Loucy (cell line): ENCODE data around the gene LIMK2.
A peak's percentile ranks its signal among the peaks of the same experiment; 100 is the strongest.

ENCODE experiments used
- H2AFZ ChIP-seq: fragments of 200-600 bp; sonication (generic); 2 replicates; pipeline ENCODE4 v1.6.0; 2016; ENCODE audit warnings: antibody characterized with exemption, mild to moderate bottlenecking, low read length, moderate library complexity
- H3F3A ChIP-seq: fragments of 200-600 bp; 2 replicates; pipeline ENCODE4 v1.6.0; 2016; ENCODE audit warnings: antibody characterized with exemption, low read depth, mild to moderate bottlenecking
- H3K27me3 ChIP-seq: fragments of 200-600 bp; sonication (generic); 2 replicates; pipeline ENCODE4 v1.6.1; 2014; ENCODE audit warnings: low read length, mild to moderate bottlenecking; ENCODE audit not compliant: insufficient read depth, poor library complexity, severe bottlenecking
- H3K36me3 ChIP-seq: fragments of 200-600 bp; sonication (generic); 2 replicates; pipeline ENCODE4 v1.6.1; 2016; ENCODE audit warnings: low read length; ENCODE audit not compliant: insufficient read depth
- H3K4me1 ChIP-seq: fragments of 200-600 bp; sonication (generic); 2 replicates; pipeline ENCODE4 v1.5.1; 2014; ENCODE audit warnings: low read length, mild to moderate bottlenecking; ENCODE audit not compliant: insufficient read depth, poor library complexity, severe bottlenecking
- H3K4me2 ChIP-seq: fragments of 200-600 bp; sonication (generic); 2 replicates; pipeline ENCODE4 v1.6.0; 2014; ENCODE audit warnings: antibody characterized with exemption, low read length, low read depth, mild to moderate bottlenecking; ENCODE audit not compliant: poor library complexity, severe bottlenecking
- H3K4me3 ChIP-seq: fragments of 200-600 bp; sonication (generic); 2 replicates; pipeline ENCODE4 v1.5.1; 2014; ENCODE audit warnings: low read length, mild to moderate bottlenecking, mixed read lengths; ENCODE audit not compliant: poor library complexity, severe bottlenecking
- H3K79me2 ChIP-seq: fragments of 200-600 bp; sonication (generic); 2 replicates; pipeline ENCODE4 v1.6.1; 2014; ENCODE audit warnings: low read length; ENCODE audit not compliant: insufficient read depth
- H3K9ac ChIP-seq: fragments of 200-600 bp; sonication (generic); 2 replicates; pipeline ENCODE4 v1.6.0; 2014; ENCODE audit warnings: mild to moderate bottlenecking, low read depth, low read length, moderate library complexity; ENCODE audit not compliant: poor library complexity, severe bottlenecking
- H3K9me2 ChIP-seq: fragments of 200-600 bp; sonication (generic); replicated peaks from 2 replicates; pipeline ENCODE4 v1.6.1; 2016; ENCODE audit warnings: low read depth, low read length, mixed read lengths
- H3K9me3 ChIP-seq: fragments of 200-600 bp; sonication (generic); 2 replicates; pipeline ENCODE4 v1.6.1; 2014; ENCODE audit warnings: mild to moderate bottlenecking, antibody characterized with exemption, low read length, low read depth; ENCODE audit not compliant: insufficient read depth
- H4K20me1 ChIP-seq: fragments of 200-600 bp; sonication (generic); 2 replicates; pipeline ENCODE4 v1.6.0; 2014; ENCODE audit warnings: antibody characterized with exemption, low read length, mild to moderate bottlenecking; ENCODE audit not compliant: insufficient read depth, poor library complexity, severe bottlenecking
- CTCF ChIP-seq: fragments of 200-600 bp; sonication (generic); conservative IDR thresholded peaks from 2 replicates; pipeline ENCODE4 v1.5.1; 2014; ENCODE audit warnings: mild to moderate bottlenecking, antibody characterized with exemption, low read length
- EZH2phosphoT487 ChIP-seq: fragments of 200-600 bp; IDR thresholded peaks from 2 replicates; pipeline ENCODE4 v1.6.1; 2018; ENCODE audit warnings: antibody characterized with exemption, mild to moderate bottlenecking, moderate library complexity, borderline replicate concordance

The LIMK2 gene

GRCh38 chr22:31288496-31289240 lies 76.6 kb downstream of the LIMK2 start:
- Histone ChIP-seq H3K9me2 (no peaks in the 10 kb centered on the region), H3K79me2 (peaks cover 24% of the 10 kb centered on the region; the same call in 1 of the 2 replicates), H3F3A (peaks cover 9% of the 10 kb centered on the region; the same call in 1 of the 2 replicates), H3K4me1 (peaks cover 70% of the 10 kb centered on the region), H3K27me3 (no peaks in the 10 kb centered on the region), H3K36me3 (no peaks in the 10 kb centered on the region), H3K9me3 (no peaks in the 10 kb centered on the region), H4K20me1 (peaks cover 6% of the 10 kb centered on the region), H2AFZ (no peak overlapping the region), H3K9ac (peak overlapping the region; percentile 44), H3K4me2 (peak overlapping the region; percentile 95), H3K4me3 (peak overlapping the region; percentile 87)
- TF ChIP-seq EZH2phosphoT487 (no peak), CTCF (no peak)

GRCh38 chr22:31289344-31289743 lies 77.2 kb downstream of the LIMK2 start:
- H2AFZ ChIP-seq = no peak overlapping the region
- H3K9me2 ChIP-seq = no peaks in the 10 kb centered on the region
- no peaks in the 10 kb centered on the region for H3K9me3 ChIP-seq
- peak overlapping the region; percentile 95 for H3K4me2 ChIP-seq
- peak overlapping the region; percentile 87 for H3K4me3 ChIP-seq
- peak overlapping the region; percentile 62 for H3K9ac ChIP-seq
- peaks cover 9% of the 10 kb centered on the region; the same call in 1 of the 2 replicates for H3F3A ChIP-seq
- peaks cover 24% of the 10 kb centered on the region; the same call in 1 of the 2 replicates for H3K79me2 ChIP-seq
- peaks cover 70% of the 10 kb centered on the region for H3K4me1 ChIP-seq
- H3K27me3 ChIP-seq = no peaks in the 10 kb centered on the region
- peaks cover 5% of the 10 kb centered on the region for H4K20me1 ChIP-seq
- no peak for TF ChIP-seq EZH2phosphoT487
- no peak for TF ChIP-seq CTCF
- no peaks in the 10 kb centered on the region for H3K36me3 ChIP-seq

- H3K9ac ChIP-seq = peak overlapping the region; percentile 76
- peak overlapping the region; percentile 60 for H2AFZ ChIP-seq
- peaks cover 56% of the 10 kb centered on the region for H3K4me1 ChIP-seq
- peak overlapping the region; percentile 95 for H3K4me2 ChIP-seq
- no peaks in the 10 kb centered on the region for H4K20me1 ChIP-seq
- H3F3A ChIP-seq = peaks cover 9% of the 10 kb centered on the region; the same call in 1 of the 2 replicates
- peak overlapping the region; percentile 87 for H3K4me3 ChIP-seq
- peaks cover 24% of the 10 kb centered on the region; the same call in 1 of the 2 replicates for H3K79me2 ChIP-seq
- H3K9me3 ChIP-seq = no peaks in the 10 kb centered on the region
- no peaks in the 10 kb centered on the region for H3K36me3 ChIP-seq
- H3K9me2 ChIP-seq = no peaks in the 10 kb centered on the region
- H3K27me3 ChIP-seq = no peaks in the 10 kb centered on the region
- TF ChIP-seq EZH2phosphoT487 (no peak), CTCF (no peak)
Measured at GRCh38 chr22:31290494-31291471, 78.7 kb downstream of the LIMK2 start.
